K562 (cell line): ENCODE measurements around the gene CTDSPL2.

Source experiments
- CAMTA2 ChIP-seq: fragments of 250-450 bp; sonication (Bioruptor Pico); conservative IDR thresholded peaks from 2 replicates; pipeline ENCODE4 v1.5.1; 2022
- CTCF ChIP-seq, 3 experiments: IDR thresholded peaks in 2 of 3; conservative IDR thresholded peaks in 1 of 3; 2 replicates each; pipeline ENCODE4 v1.5.1; 2011 to 2012; ENCODE audit warnings: low read length in 3 of 3, mild to moderate bottlenecking in 3 of 3, control low read depth in 2 of 3, improper control_type of control experiment in 1 of 3, inconsistent platforms in 1 of 3, low read depth in 1 of 3, mixed read lengths in 1 of 3, moderate library complexity in 1 of 3; ENCODE audit not compliant: insufficient read depth in 2 of 3
- ELF1 ChIP-seq: fragments of 200-800 bp; sonication (Bioruptor generic); IDR thresholded peaks from 2 replicates; pipeline ENCODE4 v1.6.1; 2016; ENCODE audit warnings: missing genetic modification characterization, missing compliant biosample characterization
- HNRNPUL1 ChIP-seq: fragments of 200-400 bp; formaldehyde crosslinking; IDR thresholded peaks from 2 replicates; pipeline ENCODE4 v1.6.1; 2017; ENCODE audit warnings: low read length
- PKNOX1 ChIP-seq: fragments of 450-650 bp; IDR thresholded peaks from 2 replicates; pipeline ENCODE4 v1.6.1; 2016
- POLR2AphosphoS5 ChIP-seq: IDR thresholded peaks from 2 replicates; pipeline ENCODE4 v1.6.1; 2011; ENCODE audit warnings: mild to moderate bottlenecking, low read depth, low read length, moderate library complexity; ENCODE audit not compliant: control insufficient read depth, insufficient read depth
- RBM34 ChIP-seq: fragments of 200-400 bp; formaldehyde crosslinking; IDR thresholded peaks from 2 replicates; pipeline ENCODE4 v1.6.1; 2018; ENCODE audit warnings: low read length, borderline replicate concordance; ENCODE audit not compliant: insufficient read depth
- SOX6 ChIP-seq: fragments of 450-650 bp; IDR thresholded peaks from 2 replicates; pipeline ENCODE4 v1.6.1; 2014; ENCODE audit warnings: mild to moderate bottlenecking
- TCF7L2 ChIP-seq: fragments of 150-350 bp; IDR thresholded peaks from 2 replicates; pipeline ENCODE4 v1.6.1; 2016; ENCODE audit warnings: low read depth, mild to moderate bottlenecking, low read length, moderate library complexity
- UBTF ChIP-seq, 2 experiments: IDR thresholded peaks; 2 replicates each; pipeline ENCODE4 v1.6.1; 2012; ENCODE audit warnings: improper control_type of control experiment in 2 of 2, low read depth in 2 of 2, low read length in 2 of 2, borderline replicate concordance in 1 of 2
- ZNF316 ChIP-seq: fragments of 450-650 bp; IDR thresholded peaks from 2 replicates; pipeline ENCODE4 v1.6.1; 2016
- TF ChIP-seq, protein P1 (sequence below): sonication (generic); formaldehyde crosslinking; IDR thresholded peaks from 2 replicates; pipeline ENCODE4 v1.8.0; 2022; ENCODE audit warnings: mild to moderate bottlenecking, missing genetic modification reagents, borderline replicate concordance
- TF ChIP-seq, protein P2 (sequence below): fragments of 250-450 bp; sonication (Bioruptor Pico); IDR thresholded peaks from 2 replicates; pipeline ENCODE4 v1.8.0; 2021; ENCODE audit warnings: mild to moderate bottlenecking, moderate library complexity

GRCh38 chr15:44500555-44500954, 73.1 kb downstream of the CTDSPL2 start:
- no peak for TF ChIP-seq ZNF316
- no peak for TF ChIP-seq RBM34
- no peak for TF ChIP-seq CTCF (IDR thresholded peaks at IDR 0.05 in 2 of 3, conservative IDR thresholded peaks at IDR 0.05 in 1 of 3; ENCODE audit: insufficient read depth in 2 of 3, low read depth in 1 of 3, low read length in 3 of 3)
- no peak for TF ChIP-seq POLR2AphosphoS5
- TF ChIP-seq TCF7L2, result no peak
- TF ChIP-seq SOX6, result no peak
- TF ChIP-seq PKNOX1, result no peak
- TF ChIP-seq, protein P1, sequence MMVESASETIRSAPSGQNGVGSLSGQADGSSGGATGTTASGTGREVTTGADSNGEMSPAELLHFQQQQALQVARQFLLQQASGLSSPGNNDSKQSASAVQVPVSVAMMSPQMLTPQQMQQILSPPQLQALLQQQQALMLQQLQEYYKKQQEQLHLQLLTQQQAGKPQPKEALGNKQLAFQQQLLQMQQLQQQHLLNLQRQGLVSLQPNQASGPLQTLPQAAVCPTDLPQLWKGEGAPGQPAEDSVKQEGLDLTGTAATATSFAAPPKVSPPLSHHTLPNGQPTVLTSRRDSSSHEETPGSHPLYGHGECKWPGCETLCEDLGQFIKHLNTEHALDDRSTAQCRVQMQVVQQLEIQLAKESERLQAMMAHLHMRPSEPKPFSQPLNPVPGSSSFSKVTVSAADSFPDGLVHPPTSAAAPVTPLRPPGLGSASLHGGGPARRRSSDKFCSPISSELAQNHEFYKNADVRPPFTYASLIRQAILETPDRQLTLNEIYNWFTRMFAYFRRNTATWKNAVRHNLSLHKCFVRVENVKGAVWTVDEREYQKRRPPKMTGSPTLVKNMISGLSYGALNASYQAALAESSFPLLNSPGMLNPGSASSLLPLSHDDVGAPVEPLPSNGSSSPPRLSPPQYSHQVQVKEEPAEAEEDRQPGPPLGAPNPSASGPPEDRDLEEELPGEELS (CRISPR knock-in tag), result no peak
- TF ChIP-seq UBTF (IDR thresholded peaks at IDR 0.05; ENCODE audit: borderline replicate concordance in 1 of 2, low read depth in 2 of 2, low read length in 2 of 2), result no peak
- no peak for TF ChIP-seq HNRNPUL1
- TF ChIP-seq ELF1 (tag), result no peak
- TF ChIP-seq, protein P2, sequence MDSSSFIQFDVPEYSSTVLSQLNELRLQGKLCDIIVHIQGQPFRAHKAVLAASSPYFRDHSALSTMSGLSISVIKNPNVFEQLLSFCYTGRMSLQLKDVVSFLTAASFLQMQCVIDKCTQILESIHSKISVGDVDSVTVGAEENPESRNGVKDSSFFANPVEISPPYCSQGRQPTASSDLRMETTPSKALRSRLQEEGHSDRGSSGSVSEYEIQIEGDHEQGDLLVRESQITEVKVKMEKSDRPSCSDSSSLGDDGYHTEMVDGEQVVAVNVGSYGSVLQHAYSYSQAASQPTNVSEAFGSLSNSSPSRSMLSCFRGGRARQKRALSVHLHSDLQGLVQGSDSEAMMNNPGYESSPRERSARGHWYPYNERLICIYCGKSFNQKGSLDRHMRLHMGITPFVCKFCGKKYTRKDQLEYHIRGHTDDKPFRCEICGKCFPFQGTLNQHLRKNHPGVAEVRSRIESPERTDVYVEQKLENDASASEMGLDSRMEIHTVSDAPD (CRISPR knock-in tag), result no peak
- no peak for TF ChIP-seq CAMTA2
